ENCODE data around the gene CCDC183. TPM values are rescaled to one million over a fixed set of nuclear protein-coding genes. Genes with fewer than 3 reads are reported as not detected.
"Not testable (repeated sequence)": the region's sequence is repeated elsewhere in the genome, so short reads cannot be mapped to it uniquely, and the experiment has no call there.

CCDC183 gene
- total and polyA plus RNA-seq, 3 donors from 2014 or later, result 37.8 to 59.8 (median 41.1) TPM

GRCh38 chr9:136842380-136842948 lies 46.3 kb downstream of the CCDC183 start, which contains the start of gene AJM1:
Gene AJM1, plus strand, starts transcription at chr9:136842478. Its CDS starts 1,937 bp downstream, at chr9:136844415.
- 3% methylated on average over 24 of the region's 27 CpGs; no CpG with 5 or more reads in 1 of the 2 donors for WGBS, 2 donors
- H3K27me3 ChIP-seq; H3K9me3 ChIP-seq; H3K36me3 ChIP-seq (ENCODE audit: low read depth, missing control alignments); H3K27ac ChIP-seq; intact Hi-C loops (cut with DNase I; ENCODE audit: low total_unique reads): not testable (repeated sequence)
- Histone ChIP-seq H3K4me1 (peaks cover 36% of the 10 kb centered on the region), H3K4me3 (peak within 1 kb of the TSS; percentile 26 to 34)
- peak; percentile 72 to 87 (median 83) for TF ChIP-seq CTCF (IDR thresholded peaks at IDR 0.05)
- peak; percentile 74 for DNase-seq

GRCh38 chr9:136843159-136843800 lies 47.1 kb downstream of the CCDC183 start:
- H3K9me3 ChIP-seq; intact Hi-C loops (cut with DNase I; ENCODE audit: low total_unique reads); DNase-seq; H3K27me3 ChIP-seq; H3K36me3 ChIP-seq (ENCODE audit: low read depth, missing control alignments); H3K27ac ChIP-seq: not testable (repeated sequence)
- WGBS, 2 donors, result 17% methylated on average over 21 of the region's 21 CpGs; no CpG with 5 or more reads in 1 of the 2 donors
- Histone ChIP-seq H3K4me1 (peaks cover 36% of the 10 kb centered on the region), H3K4me3 (peak overlapping the region in 1 of 2 donors; percentile 4)

- H3K27me3 ChIP-seq; H3K27ac ChIP-seq; H3K36me3 ChIP-seq (ENCODE audit: low read depth, missing control alignments); intact Hi-C loops (cut with DNase I; ENCODE audit: low total_unique reads); H3K9me3 ChIP-seq: not testable (repeated sequence)
- Histone ChIP-seq H3K4me3 (peak overlapping the region; percentile 0 to 4), H3K4me1 (peaks cover 36% of the 10 kb centered on the region)
- TF ChIP-seq CTCF (IDR thresholded peaks at IDR 0.05), result peak; percentile 68 to 76 (median 69)
- peak; percentile 68 for DNase-seq
- 24% methylated on average over 72 of the region's 99 CpGs; no CpG with 5 or more reads in 1 of the 2 donors for WGBS, 2 donors
Observed at GRCh38 chr9:136843801-136844740, 47.9 kb downstream of the CCDC183 start.

- Histone ChIP-seq H3K36me3 (ENCODE audit: low read depth, missing control alignments) (no peaks in the 10 kb centered on the region), H3K4me3 (peak overlapping the region in 1 of 2 donors; percentile 20), H3K4me1 (peaks cover 36% of the 10 kb centered on the region), H3K27ac (no peak overlapping the region), H3K27me3 (no peaks in the 10 kb centered on the region), H3K9me3 (no peaks in the 10 kb centered on the region)
- no peak for DNase-seq
- TF ChIP-seq CTCF (IDR thresholded peaks at IDR 0.05) (no peak), POLR2A (IDR thresholded peaks at IDR 0.05) (no peak)
- intact Hi-C loops (cut with DNase I; ENCODE audit: low total_unique reads), result no loop called here
- WGBS, 2 donors, result 34 to 51% methylated on average over 12 to 56 of the region's 88 CpGs
Observed at GRCh38 chr9:136844761-136845464, 48.8 kb downstream of the CCDC183 start.
